ENCODE results near the gene MRTFB.

DNA sequence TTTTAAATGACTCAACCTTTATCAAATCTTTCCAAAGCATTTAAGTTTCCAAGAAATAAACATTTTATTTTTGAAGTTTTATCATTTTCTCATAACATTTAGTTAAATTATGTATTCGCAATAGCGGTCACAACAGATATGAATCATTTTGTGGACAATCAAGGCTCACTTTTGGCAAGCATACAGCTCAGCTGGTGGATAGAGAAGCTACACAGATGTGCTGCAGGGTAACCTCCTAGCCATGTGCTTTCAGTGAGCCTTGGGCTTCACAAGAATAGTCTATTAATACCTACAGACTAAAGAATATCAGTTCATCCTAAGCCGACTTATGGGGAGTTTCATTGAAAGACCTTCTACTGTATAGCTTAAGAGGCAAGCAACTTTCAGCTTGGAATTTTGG lies 144.8 kb downstream of the MRTFB start:
- no peak for TF ChIP-seq POLR2A (IDR thresholded peaks at IDR 0.05; ENCODE audit: insufficient read depth in 1 of 2, low read depth in 2 of 2, low read length in 2 of 2)
- no peak for TF ChIP-seq HNF4G (IDR thresholded peaks at IDR 0.05; ENCODE audit: borderline replicate concordance, low read depth, low read length)
- TF ChIP-seq HNF4G (CRISPR knock-in tag; IDR thresholded peaks at IDR 0.05; ENCODE audit: borderline replicate concordance, low read depth) = no peak
- TF ChIP-seq, protein P1, sequence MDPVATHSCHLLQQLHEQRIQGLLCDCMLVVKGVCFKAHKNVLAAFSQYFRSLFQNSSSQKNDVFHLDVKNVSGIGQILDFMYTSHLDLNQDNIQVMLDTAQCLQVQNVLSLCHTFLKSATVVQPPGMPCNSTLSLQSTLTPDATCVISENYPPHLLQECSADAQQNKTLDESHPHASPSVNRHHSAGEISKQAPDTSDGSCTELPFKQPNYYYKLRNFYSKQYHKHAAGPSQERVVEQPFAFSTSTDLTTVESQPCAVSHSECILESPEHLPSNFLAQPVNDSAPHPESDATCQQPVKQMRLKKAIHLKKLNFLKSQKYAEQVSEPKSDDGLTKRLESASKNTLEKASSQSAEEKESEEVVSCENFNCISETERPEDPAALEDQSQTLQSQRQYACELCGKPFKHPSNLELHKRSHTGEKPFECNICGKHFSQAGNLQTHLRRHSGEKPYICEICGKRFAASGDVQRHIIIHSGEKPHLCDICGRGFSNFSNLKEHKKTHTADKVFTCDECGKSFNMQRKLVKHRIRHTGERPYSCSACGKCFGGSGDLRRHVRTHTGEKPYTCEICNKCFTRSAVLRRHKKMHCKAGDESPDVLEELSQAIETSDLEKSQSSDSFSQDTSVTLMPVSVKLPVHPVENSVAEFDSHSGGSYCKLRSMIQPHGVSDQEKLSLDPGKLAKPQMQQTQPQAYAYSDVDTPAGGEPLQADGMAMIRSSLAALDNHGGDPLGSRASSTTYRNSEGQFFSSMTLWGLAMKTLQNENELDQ (CRISPR knock-in tag; IDR thresholded peaks at IDR 0.05; ENCODE audit: borderline replicate concordance) = no peak
- TF ChIP-seq, protein P2, sequence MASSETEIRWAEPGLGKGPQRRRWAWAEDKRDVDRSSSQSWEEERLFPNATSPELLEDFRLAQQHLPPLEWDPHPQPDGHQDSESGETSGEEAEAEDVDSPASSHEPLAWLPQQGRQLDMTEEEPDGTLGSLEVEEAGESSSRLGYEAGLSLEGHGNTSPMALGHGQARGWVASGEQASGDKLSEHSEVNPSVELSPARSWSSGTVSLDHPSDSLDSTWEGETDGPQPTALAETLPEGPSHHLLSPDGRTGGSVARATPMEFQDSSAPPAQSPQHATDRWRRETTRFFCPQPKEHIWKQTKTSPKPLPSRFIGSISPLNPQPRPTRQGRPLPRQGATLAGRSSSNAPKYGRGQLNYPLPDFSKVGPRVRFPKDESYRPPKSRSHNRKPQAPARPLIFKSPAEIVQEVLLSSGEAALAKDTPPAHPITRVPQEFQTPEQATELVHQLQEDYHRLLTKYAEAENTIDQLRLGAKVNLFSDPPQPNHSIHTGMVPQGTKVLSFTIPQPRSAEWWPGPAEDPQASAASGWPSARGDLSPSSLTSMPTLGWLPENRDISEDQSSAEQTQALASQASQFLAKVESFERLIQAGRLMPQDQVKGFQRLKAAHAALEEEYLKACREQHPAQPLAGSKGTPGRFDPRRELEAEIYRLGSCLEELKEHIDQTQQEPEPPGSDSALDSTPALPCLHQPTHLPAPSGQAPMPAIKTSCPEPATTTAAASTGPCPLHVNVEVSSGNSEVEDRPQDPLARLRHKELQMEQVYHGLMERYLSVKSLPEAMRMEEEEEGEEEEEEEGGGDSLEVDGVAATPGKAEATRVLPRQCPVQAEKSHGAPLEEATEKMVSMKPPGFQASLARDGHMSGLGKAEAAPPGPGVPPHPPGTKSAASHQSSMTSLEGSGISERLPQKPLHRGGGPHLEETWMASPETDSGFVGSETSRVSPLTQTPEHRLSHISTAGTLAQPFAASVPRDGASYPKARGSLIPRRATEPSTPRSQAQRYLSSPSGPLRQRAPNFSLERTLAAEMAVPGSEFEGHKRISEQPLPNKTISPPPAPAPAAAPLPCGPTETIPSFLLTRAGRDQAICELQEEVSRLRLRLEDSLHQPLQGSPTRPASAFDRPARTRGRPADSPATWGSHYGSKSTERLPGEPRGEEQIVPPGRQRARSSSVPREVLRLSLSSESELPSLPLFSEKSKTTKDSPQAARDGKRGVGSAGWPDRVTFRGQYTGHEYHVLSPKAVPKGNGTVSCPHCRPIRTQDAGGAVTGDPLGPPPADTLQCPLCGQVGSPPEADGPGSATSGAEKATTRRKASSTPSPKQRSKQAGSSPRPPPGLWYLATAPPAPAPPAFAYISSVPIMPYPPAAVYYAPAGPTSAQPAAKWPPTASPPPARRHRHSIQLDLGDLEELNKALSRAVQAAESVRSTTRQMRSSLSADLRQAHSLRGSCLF (CRISPR knock-in tag; IDR thresholded peaks at IDR 0.05; ENCODE audit: borderline replicate concordance) = no peak
- TF ChIP-seq, protein P3, sequence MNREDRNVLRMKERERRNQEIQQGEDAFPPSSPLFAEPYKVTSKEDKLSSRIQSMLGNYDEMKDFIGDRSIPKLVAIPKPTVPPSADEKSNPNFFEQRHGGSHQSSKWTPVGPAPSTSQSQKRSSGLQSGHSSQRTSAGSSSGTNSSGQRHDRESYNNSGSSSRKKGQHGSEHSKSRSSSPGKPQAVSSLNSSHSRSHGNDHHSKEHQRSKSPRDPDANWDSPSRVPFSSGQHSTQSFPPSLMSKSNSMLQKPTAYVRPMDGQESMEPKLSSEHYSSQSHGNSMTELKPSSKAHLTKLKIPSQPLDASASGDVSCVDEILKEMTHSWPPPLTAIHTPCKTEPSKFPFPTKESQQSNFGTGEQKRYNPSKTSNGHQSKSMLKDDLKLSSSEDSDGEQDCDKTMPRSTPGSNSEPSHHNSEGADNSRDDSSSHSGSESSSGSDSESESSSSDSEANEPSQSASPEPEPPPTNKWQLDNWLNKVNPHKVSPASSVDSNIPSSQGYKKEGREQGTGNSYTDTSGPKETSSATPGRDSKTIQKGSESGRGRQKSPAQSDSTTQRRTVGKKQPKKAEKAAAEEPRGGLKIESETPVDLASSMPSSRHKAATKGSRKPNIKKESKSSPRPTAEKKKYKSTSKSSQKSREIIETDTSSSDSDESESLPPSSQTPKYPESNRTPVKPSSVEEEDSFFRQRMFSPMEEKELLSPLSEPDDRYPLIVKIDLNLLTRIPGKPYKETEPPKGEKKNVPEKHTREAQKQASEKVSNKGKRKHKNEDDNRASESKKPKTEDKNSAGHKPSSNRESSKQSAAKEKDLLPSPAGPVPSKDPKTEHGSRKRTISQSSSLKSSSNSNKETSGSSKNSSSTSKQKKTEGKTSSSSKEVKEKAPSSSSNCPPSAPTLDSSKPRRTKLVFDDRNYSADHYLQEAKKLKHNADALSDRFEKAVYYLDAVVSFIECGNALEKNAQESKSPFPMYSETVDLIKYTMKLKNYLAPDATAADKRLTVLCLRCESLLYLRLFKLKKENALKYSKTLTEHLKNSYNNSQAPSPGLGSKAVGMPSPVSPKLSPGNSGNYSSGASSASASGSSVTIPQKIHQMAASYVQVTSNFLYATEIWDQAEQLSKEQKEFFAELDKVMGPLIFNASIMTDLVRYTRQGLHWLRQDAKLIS (CRISPR knock-in tag; IDR thresholded peaks at IDR 0.05) = no peak
- no peak for TF ChIP-seq MAFK (conservative IDR thresholded peaks at IDR 0.05 in 1 of 2, IDR thresholded peaks at IDR 0.05 in 1 of 2; ENCODE audit: low read length in 2 of 2)
- no peak for TF ChIP-seq NFE2L1 (CRISPR knock-in tag; IDR thresholded peaks at IDR 0.05; ENCODE audit: borderline replicate concordance)
- TF ChIP-seq EP300 (IDR thresholded peaks at IDR 0.05; ENCODE audit: low read depth in 2 of 2, low read length in 2 of 2) = no peak
- TF ChIP-seq EP300 (CRISPR knock-in tag; IDR thresholded peaks at IDR 0.05; ENCODE audit: borderline replicate concordance) = no peak
- TF ChIP-seq MAFF (IDR thresholded peaks at IDR 0.05; ENCODE audit: low read depth, low read length) = no peak
- TF ChIP-seq, protein P4, sequence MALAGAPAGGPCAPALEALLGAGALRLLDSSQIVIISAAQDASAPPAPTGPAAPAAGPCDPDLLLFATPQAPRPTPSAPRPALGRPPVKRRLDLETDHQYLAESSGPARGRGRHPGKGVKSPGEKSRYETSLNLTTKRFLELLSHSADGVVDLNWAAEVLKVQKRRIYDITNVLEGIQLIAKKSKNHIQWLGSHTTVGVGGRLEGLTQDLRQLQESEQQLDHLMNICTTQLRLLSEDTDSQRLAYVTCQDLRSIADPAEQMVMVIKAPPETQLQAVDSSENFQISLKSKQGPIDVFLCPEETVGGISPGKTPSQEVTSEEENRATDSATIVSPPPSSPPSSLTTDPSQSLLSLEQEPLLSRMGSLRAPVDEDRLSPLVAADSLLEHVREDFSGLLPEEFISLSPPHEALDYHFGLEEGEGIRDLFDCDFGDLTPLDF (CRISPR knock-in tag; IDR thresholded peaks at IDR 0.05) = no peak
- TF ChIP-seq GABPA (IDR thresholded peaks at IDR 0.05; ENCODE audit: low read depth, low read length) = no peak
- TF ChIP-seq GABPA (CRISPR knock-in tag; IDR thresholded peaks at IDR 0.05; ENCODE audit: low read depth) = no peak

Measured in HepG2 (cell line).